GM21360 (cell line): ENCODE measurements around the gene TMEM147.
"Not testable (repeated sequence)": the region's sequence is repeated elsewhere in the genome, so short reads cannot be mapped to it uniquely, and the experiment has no call there.

Experiments
- ATAC-seq: cut with Tn5 transposase; IDR thresholded peaks from one replicate; pipeline ENCODE4 v1.9.1; 2021; ENCODE audit warnings: mild to moderate bottlenecking, moderate library complexity; ENCODE audit not compliant: unreplicated experiment

Gene TMEM147

DNA sequence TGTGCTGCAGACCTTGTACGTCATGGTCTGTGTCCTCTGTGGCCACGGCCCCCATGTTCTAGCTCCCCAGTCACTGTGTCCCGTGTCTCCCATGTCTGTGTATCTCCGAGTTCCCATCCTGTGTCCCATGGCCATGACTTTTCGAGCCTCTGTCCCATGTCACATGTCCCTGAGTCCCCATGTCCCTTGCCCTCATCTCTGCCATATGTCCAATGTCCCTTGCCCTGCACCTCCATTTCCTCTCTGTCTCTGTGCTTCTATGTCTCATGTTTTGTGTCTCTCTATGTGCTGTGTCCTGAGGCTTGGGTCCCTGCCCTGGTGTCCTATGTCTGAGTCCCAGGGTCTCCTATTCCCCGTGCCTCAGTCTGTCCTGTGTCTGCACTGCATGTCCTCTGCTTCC, 16.0 kb downstream of the TMEM147 start:
- no peak for ATAC-seq

GRCh38 chr19:35562336-35562735, 16.9 kb downstream of the TMEM147 start:
- no peak for ATAC-seq

DNA sequence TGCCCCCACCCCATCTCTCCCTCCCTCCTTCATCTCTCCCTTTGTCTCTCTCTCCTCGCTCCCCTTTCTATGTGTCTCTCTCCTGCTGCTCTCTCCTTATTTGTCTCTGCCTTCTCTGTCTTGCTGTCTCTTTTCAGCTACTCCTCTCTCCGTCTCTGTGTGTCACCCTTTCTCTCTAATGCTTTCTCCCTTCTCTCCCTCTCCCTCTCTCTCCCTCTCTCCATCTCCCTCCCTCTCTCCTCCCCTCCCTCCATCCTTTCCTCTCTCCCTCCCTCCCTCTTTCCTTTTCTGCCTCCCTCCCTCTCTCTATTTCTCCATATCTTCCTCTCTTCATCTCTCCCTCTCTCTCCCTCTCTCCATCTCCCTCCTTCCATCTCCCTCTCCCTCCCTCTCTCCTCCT, 17.4 kb downstream of the TMEM147 start:
- no peak for ATAC-seq

GRCh38 chr19:35563207-35563829, 17.9 kb downstream of the TMEM147 start, which contains the start of gene ATP4A:
Gene ATP4A, minus strand, starts transcription at chr19:35563658. Its CDS starts 29 bp downstream, at chr19:35563629.
- no peak for ATAC-seq

GRCh38 chr19:35565016-35565856, 19.8 kb downstream of the TMEM147 start:
- no peak for ATAC-seq

DNA sequence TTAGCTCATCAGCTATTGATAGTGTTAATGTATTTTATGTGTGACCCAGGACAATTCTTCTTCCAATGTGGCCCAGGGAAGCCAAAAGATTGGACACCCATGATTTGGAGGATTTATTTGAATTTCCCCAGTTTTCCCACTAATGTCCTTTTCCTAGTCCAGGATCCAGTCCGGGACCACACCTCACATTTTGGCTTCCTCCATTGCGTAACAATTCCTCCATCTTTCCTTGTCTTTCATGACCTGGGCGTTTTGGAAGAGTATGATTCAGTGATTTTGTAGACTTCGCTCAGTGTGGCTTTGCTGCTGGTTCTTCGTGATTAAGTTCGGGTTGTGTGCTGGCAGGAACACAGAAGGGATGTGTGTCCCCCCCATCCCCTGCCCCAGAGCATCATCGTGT, 21.3 kb downstream of the TMEM147 start:
- ATAC-seq: no peak

- no peak for ATAC-seq
Observed at GRCh38 chr19:35569281-35569781, 23.9 kb downstream of the TMEM147 start.

- no peak for ATAC-seq
Observed at GRCh38 chr19:35571406-35571965, 26.1 kb downstream of the TMEM147 start.

- ATAC-seq: no peak
Observed at GRCh38 chr19:35577918-35578317, 32.5 kb downstream of the TMEM147 start.

GRCh38 chr19:35578707-35579106, 33.3 kb downstream of the TMEM147 start:
- ATAC-seq: no peak

DNA sequence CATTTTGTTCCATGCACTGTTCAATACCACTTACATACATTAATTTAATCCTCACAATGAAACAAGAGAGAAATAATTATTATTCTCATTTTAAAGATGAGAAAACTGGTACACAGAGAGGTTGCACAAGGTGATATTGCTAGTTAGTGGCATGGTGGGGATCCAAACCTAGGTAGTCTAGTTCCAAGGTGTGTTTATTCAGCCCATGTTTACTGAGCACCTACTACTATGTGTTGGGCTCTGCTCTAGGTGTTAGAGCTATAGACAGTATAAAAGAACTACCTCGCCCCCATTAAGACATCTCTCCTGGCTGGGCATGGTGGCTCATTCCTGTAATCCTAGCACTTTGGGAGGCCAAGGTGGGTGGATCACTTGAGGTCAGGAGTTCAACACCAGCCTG, 37.3 kb downstream of the TMEM147 start:
- ATAC-seq: no peak

GRCh38 chr19:35585848-35586247, 40.4 kb downstream of the TMEM147 start, which contains the start of gene PMIS2:
Gene PMIS2, plus strand, starts transcription at chr19:35586173. Its CDS starts 87 bp downstream, at chr19:35586260.
- no peak for ATAC-seq

- ATAC-seq: no peak
Observed at GRCh38 chr19:35587321-35587720, 41.9 kb downstream of the TMEM147 start.

GRCh38 chr19:35590875-35591274, 45.4 kb downstream of the TMEM147 start:
- no peak for ATAC-seq

DNA sequence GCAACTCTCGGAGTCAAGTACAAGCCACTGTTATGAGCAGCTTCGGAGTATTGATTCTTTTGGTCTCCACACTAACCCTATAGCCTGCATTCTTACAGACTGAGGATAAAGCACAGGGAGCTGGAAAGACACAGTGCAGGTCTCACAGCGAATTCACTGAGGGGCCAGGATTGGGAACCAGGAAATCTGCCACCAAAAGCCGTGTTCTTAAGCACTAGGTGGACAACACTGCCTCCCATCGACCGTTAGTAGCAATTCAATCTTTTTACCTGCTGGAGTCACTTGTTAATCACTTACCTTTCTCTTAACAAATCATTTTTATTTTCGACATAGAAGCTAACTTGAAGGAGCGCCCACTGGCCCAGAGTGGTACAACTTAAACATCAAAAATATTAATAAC, 46.8 kb downstream of the TMEM147 start:
- ATAC-seq: no peak

- not testable (repeated sequence) for ATAC-seq
Observed at GRCh38 chr19:35595026-35595425, 49.6 kb downstream of the TMEM147 start.

DNA sequence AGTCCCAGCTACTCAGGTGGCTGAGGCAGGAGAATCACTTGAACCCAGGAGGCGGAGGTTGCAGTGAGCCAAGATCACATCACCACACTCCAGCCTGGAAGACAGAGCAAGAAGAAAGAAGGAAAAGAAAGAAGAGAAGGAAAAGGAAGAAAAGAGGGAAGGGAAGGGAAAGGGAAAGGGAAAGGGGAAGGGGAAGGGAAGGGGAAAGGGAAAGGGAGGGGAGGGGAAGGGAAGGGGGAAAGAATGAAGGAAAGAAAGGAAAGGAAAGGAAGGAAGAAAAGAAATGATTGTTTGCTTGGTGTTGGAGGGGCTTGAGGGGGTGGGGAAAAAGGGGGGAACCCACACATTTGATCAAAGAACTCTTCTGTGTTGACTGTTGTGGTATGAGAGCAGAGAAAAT, 50.5 kb downstream of the TMEM147 start:
- no peak for ATAC-seq

GRCh38 chr19:35596366-35596999, 51.1 kb downstream of the TMEM147 start:
- peak; percentile 82 for ATAC-seq
